Measurements from ENCODE around the gene ECI2.
"Not testable (repeated sequence)": the region's sequence is repeated elsewhere in the genome, so short reads cannot be mapped to it uniquely, and the experiment has no call there.

ECI2 gene

DNA sequence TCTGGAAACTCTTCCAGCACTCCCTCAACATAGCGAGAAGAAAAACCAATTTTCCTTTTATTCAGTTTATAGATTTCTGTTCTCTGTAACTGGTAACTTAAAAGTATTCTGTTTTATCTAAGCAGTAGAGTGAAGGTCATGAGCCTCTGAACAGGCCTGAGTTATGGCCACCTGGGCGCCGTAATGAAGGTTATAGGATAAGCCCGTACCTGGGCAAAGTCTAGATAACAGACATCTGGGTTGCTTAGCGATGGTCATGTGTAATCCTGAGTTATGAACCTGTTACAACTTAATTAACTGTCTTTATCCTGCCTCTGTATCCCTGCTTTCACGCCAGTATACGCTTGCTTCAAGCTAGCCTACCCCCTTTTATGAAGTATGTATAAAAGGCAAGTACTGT, 43.4 kb downstream of the ECI2 start:
- no peak for DNase-seq (ENCODE audit: low read depth)
- H3K4me3 ChIP-seq (ENCODE audit: low read length), result no peak overlapping the region
- TF ChIP-seq, protein P1, sequence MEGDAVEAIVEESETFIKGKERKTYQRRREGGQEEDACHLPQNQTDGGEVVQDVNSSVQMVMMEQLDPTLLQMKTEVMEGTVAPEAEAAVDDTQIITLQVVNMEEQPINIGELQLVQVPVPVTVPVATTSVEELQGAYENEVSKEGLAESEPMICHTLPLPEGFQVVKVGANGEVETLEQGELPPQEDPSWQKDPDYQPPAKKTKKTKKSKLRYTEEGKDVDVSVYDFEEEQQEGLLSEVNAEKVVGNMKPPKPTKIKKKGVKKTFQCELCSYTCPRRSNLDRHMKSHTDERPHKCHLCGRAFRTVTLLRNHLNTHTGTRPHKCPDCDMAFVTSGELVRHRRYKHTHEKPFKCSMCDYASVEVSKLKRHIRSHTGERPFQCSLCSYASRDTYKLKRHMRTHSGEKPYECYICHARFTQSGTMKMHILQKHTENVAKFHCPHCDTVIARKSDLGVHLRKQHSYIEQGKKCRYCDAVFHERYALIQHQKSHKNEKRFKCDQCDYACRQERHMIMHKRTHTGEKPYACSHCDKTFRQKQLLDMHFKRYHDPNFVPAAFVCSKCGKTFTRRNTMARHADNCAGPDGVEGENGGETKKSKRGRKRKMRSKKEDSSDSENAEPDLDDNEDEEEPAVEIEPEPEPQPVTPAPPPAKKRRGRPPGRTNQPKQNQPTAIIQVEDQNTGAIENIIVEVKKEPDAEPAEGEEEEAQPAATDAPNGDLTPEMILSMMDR (IDR thresholded peaks at IDR 0.05; ENCODE audit: insufficient read depth, low read depth, low read length, missing control alignments), result no peak

DNA sequence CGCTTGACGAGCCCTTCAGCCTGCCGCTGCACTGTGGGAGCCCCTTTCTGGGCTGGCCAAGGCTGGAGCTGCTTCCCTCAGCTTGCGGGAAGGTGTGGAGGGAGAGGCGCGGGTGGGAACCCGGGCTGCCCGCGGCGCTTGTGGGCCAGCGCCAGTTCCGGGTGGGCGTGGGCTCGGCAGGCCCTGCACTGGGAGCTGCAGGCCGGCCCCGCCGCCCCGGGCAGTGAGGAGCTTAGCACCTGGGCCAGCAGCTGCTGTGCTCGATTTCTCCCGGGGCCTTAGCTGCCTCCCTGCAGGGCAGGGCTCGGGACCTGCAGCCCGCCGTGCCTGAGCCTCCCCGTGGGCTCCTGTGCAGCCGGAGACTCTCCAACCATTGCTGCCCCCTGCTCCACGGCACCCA, 45.3 kb downstream of the ECI2 start:
- not testable (repeated sequence) for DNase-seq (ENCODE audit: low read depth)

DNA sequence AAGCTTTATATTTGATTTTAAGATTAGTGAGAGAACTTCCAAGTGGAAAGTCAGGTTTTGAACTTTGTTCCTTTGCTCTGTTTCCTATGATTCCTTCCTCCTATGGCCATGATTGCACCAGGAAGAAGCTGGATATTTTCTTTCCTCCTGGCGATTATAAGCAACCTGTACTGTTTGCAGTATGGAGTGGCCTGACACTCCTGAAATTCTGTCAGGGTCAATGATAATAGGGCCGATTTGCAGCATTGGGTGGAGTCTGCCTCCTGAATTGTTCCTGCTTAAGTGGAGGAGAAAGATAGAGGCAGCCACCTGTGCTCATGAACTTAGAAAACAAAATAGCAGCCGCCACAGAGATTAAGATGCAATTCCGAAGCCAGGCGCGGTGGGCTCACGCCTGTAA, 46.7 kb downstream of the ECI2 start:
- H3K4me3 ChIP-seq (ENCODE audit: low read length), result no peak overlapping the region
- TF ChIP-seq, protein P1 (IDR thresholded peaks at IDR 0.05; ENCODE audit: insufficient read depth, low read depth, low read length, missing control alignments), result no peak
- DNase-seq (ENCODE audit: low read depth), result no peak

More for the DNA sequence above, 45.3 kb downstream of the ECI2 start:
- H3K4me3 ChIP-seq (ENCODE audit: low read length), result not testable (repeated sequence)

DNA sequence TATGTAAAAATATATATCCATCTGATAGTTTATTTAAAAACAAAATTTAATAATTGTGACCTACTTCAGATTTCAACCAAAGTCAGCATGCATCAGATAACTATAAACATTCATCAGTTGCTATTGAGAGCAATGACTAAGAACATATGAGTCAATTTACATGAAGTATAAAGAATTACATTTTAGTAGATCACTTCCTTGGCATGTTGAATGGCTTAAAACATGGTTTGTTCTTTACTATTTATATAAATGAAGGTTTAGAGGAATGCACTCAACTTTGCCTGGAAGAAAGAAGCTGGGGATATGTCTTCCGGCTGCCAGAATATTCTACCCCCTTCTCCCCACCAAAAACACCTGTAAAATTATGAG, 50.1 kb downstream of the ECI2 start:
- DNase-seq (ENCODE audit: low read depth), result peak; percentile 47
- no peak overlapping the region for H3K4me3 ChIP-seq (ENCODE audit: low read length)
- TF ChIP-seq, protein P1 (IDR thresholded peaks at IDR 0.05; ENCODE audit: insufficient read depth, low read depth, low read length, missing control alignments), result no peak

DNA sequence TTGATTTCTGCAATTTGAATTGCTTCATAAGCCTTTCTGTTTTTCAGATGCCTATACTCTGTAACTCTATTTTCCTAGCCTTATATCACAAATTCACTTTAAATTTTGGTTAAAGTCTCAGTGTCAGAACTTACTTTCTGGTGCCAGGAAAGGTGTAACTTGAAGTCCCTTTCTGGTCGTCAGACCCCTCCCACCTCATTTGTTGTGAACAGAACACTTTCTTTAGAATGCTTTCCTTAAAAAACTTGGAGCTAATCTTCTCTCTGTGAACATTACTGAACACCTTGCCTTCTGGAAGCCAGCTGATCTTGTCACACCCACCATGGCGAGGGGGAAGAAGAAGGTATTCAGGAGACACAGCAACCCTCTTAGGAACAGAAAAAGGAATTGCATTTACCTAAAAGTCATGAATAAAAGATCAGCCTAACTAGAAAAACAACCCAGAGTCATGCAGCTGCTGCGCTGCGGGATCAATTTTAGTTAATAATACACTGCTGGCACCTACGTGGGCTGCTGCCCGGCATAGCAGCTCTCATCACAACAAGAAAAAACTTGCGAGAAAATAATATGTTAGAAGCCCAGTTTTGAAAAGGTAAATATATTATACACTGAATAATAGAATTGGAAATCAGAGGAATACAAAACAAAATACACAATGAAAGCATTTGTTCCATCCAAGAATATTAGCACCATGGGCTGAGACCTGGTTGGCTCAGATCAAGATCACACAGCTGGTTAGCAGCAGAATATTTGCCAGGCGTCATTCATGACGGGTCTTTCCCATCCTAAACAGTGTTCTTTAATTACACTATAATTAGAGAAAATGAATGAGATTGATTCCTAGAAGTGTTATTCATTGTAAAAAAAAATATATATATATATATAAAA, 50.7 kb downstream of the ECI2 start:
- no peak overlapping the region for H3K4me3 ChIP-seq (ENCODE audit: low read length)
- TF ChIP-seq, protein P1 (IDR thresholded peaks at IDR 0.05; ENCODE audit: insufficient read depth, low read depth, low read length, missing control alignments), result no peak
- DNase-seq (ENCODE audit: low read depth), result no peak

DNA sequence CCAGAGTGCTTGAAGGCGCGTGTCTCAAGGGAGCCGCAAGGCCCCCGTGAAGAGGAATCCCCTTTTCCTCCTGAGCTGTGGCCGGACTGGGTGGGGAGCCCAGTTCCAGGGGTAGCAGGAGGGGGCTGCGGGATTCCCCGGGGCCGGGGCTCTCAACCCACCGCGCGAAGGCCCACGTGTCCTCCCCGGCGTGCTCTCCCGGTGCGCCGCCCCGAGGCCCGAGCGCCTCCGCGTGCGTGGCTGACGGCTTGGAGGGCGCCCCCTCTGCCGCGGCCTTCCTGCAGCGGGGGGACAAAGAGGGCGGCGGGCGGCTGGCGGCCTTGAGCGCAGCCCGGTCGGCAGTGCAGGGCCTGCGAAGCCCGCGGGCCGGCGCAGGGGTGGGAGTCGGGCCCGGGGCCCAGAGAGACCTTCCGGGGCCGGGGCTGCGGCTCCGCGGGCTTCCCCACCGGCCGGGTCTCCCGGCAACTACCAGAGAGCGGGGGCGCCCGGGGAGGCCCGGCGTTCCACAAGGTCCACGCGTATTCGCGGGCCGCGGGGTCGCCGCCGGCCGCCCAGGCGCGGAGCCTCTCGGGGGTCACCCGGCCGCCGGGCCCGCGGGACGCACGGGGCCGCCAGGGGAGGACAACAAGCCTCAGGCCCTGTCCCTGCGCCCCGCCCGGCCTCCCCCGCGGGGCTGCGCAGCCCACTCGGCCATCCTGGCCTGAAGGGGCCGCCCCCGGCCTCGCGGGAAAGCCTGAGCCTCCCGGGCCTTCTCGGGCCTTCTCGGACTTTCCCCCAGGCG, 56.5 kb downstream of the ECI2 start, which contains the start of gene FAM217A:
Gene FAM217A (minus strand): TSS at position 447 of the 781 bp plus-strand sequence. CDS start 1,723 bp downstream, outside the sequence.
- no peak within 1 kb of the TSS for H3K4me3 ChIP-seq (ENCODE audit: low read length)
- DNase-seq (ENCODE audit: low read depth), result no peak
- TF ChIP-seq, protein P1 (IDR thresholded peaks at IDR 0.05; ENCODE audit: insufficient read depth, low read depth, low read length, missing control alignments), result no peak

DNA sequence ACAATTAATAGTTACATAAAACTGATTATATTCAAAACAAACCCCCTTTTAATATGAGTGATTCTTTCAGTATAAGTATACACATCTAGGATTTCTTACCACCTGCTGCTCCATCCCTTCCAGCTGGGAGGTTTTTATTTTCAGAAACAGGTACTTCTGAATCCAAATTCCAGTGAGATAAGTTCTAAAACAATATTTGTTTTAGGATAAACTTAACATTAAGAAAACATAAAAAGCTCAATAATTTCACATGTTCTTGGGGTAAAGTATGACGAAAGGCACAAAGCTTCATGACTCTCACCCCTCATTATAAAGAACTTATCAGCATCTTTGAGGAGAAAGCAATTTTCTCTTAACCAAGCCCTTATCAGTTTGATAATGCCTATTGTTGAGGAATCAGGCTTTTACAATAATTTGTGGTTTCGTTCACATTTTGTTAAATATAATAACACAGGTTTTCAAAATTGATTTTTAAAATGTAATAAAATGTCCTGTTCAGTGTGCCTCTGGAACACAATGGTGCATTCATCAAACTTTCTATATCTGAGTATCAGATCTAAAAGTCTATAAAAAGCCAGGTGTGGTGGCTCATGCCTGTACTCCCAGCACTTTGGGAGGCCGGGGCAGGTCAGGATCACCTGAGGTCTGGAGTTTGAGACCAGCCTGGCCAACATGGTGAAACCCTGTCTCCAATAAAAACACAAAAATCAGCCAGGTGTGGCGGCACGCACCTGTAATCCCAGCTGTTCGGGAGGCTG, 60.7 kb downstream of the ECI2 start:
- DNase-seq (ENCODE audit: low read depth), result no peak
- no peak overlapping the region for H3K4me3 ChIP-seq (ENCODE audit: low read length)
- TF ChIP-seq, protein P1 (IDR thresholded peaks at IDR 0.05; ENCODE audit: insufficient read depth, low read depth, low read length, missing control alignments), result no peak

All from epithelial cell of esophagus (primary cell).